ENCODE data around the gene EEA1. TPM values are rescaled to one million over a fixed set of nuclear protein-coding genes. Genes with fewer than 3 reads are reported as not detected.

EEA1 gene
- total RNA-seq, 3 donors from 2014 or later: 34.2 to 35.8 (median 34.6) TPM

DNA sequence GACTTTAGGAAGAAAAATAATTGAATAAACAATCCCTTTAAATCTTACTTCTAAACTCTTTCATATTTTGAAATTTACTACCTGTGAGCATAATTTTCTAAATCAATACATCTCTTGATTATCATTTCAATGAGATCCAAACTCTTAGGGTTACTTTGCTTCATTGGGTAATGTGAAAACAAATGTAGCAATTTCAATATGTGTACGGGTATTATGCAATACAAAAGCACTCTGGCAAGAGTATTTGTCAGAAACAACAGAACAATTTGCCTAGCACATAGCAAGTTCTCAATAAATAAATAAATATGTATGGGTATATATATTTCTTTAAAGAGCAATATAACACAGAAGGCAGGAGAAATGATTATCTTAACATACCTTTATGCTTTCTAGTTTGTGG lies 149.2 kb downstream of the EEA1 start:
- H3K4me3 ChIP-seq: no peak overlapping the region
- H3K9me3 ChIP-seq: no peaks in the 10 kb centered on the region
- DNase-seq (no peak), ATAC-seq (no peak)
- no peaks in the 10 kb centered on the region for H3K36me3 ChIP-seq (ENCODE audit: low read depth)
- TF ChIP-seq, protein P1, sequence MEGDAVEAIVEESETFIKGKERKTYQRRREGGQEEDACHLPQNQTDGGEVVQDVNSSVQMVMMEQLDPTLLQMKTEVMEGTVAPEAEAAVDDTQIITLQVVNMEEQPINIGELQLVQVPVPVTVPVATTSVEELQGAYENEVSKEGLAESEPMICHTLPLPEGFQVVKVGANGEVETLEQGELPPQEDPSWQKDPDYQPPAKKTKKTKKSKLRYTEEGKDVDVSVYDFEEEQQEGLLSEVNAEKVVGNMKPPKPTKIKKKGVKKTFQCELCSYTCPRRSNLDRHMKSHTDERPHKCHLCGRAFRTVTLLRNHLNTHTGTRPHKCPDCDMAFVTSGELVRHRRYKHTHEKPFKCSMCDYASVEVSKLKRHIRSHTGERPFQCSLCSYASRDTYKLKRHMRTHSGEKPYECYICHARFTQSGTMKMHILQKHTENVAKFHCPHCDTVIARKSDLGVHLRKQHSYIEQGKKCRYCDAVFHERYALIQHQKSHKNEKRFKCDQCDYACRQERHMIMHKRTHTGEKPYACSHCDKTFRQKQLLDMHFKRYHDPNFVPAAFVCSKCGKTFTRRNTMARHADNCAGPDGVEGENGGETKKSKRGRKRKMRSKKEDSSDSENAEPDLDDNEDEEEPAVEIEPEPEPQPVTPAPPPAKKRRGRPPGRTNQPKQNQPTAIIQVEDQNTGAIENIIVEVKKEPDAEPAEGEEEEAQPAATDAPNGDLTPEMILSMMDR (IDR thresholded peaks at IDR 0.05): no peak
- H3K4me1 ChIP-seq (ENCODE audit: low read depth): no peaks in the 10 kb centered on the region
- intact Hi-C loops (cut with DNase I, micrococcal nuclease): loop anchor here in 1 of 2 donors (10.0 kb wide), 1 partner anchor 645 kb away; no protein-coding TSS in a partner anchor

DNA sequence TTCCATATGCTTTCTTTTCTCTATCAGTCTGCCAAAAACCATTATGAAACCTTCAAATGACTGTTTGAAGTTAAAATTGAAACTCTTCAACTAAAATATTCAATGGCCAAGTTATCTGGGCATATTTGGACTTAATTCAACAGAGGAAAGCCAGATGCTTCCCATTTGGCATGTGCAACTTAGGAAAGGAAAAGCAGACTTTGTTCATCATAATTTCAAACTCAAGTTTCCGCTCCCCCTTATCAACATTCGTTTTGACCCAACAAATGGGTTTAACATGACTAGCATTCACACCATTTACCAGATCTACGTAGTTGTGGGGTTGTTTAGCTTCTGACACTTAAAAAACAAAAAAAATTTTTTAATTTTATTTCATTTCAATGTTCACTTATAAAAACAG lies 150.6 kb downstream of the EEA1 start:
- H3K36me3 ChIP-seq (ENCODE audit: low read depth): no peaks in the 10 kb centered on the region

DNA sequence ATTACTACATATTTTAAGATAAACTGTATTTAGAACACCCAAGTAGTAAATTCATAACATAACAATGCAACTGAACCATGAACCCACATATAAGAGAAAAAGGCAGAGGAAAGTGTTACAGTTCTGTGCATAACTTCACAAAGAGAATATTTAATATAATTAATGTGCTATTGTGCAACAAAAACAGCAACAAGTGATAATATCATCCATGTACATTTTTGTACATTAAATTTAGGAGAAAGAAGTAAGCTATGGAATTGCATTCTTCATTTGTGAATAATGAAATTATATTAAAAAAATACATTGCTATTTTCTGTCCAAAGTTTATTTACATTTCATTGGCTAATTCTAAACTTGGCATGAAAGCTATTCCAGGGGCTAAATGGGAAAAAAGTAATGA lies 153.7 kb downstream of the EEA1 start:
- ATAC-seq: no peak
- no peak for DNase-seq
- Histone ChIP-seq H3K4me3 (no peak overlapping the region), H3K36me3 (ENCODE audit: low read depth) (no peaks in the 10 kb centered on the region), H3K9me3 (no peaks in the 10 kb centered on the region), H3K4me1 (ENCODE audit: low read depth) (no peaks in the 10 kb centered on the region)
- TF ChIP-seq, protein P1 (IDR thresholded peaks at IDR 0.05): no peak
- intact Hi-C loops (cut with DNase I, micrococcal nuclease): no loop called here

More for the DNA sequence above, 150.6 kb downstream of the EEA1 start:
- Histone ChIP-seq H3K4me3 (no peak overlapping the region), H3K9me3 (no peaks in the 10 kb centered on the region), H3K4me1 (ENCODE audit: low read depth) (no peaks in the 10 kb centered on the region)
- ATAC-seq (no peak), DNase-seq (no peak)
- intact Hi-C loops (cut with DNase I, micrococcal nuclease): no loop called here
- TF ChIP-seq, protein P1 (IDR thresholded peaks at IDR 0.05): no peak

DNA sequence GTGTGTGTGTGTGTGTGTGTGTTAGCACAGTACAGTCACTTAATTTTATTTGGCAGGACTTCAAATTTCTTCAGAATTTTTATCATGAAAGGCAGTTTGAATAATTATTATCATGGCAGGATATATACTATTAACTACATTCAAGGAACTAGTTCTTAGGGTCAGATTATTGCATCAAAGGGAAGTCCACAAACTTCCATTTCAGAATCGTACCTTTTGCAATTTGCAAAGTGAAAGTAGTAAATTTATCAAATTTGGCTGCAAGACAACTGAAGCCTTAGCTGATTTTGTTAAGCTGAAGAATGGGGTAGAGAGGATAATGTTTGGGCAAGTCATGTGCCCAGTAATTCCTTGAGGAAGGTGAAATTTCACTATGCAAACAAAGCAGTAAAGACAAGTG lies 158.1 kb downstream of the EEA1 start:
- Histone ChIP-seq H3K36me3 (ENCODE audit: low read depth) (no peaks in the 10 kb centered on the region), H3K4me1 (ENCODE audit: low read depth) (no peaks in the 10 kb centered on the region), H3K4me3 (no peak overlapping the region), H3K9me3 (no peaks in the 10 kb centered on the region)
- no peak for ATAC-seq
- TF ChIP-seq, protein P1 (IDR thresholded peaks at IDR 0.05): no peak
- intact Hi-C loops (cut with DNase I, micrococcal nuclease): no loop called here
- no peak for DNase-seq

DNA sequence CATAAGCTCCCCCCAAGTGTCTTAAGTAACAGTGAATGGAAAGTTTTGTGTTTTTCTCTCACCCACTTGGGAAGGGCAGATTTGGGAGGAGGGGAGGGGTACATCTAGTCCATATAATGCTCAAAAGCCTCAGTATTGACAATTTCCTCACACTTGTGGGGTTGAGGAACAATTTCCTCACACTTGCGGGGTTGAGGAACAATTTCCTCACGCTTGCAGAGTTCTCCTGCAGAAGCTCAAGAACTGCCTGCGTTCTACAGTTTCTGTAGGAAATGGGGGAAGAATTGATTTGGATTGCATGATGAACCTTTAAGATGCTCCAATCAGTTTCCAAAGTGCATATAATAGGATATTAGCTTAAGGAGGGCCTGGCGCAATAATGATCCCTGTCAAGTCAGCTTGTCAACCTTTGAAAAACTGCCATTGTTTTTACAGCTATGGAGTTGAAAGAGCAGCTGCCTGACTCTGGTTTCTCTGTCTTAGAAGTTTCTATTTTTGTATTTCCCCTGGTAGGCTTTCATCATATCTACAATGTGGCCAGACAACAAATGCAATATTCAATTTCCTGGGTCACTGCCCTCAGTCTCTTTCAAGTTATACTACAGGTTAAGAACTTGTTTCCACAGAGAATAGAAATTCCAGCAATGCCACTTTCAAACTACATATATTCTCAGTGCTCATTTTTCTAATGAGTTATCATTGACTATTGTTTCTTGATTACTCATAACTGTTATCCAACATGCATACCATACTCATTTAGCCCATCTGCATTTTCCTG lies 159.8 kb downstream of the EEA1 start:
- Histone ChIP-seq H3K9me3 (no peaks in the 10 kb centered on the region), H3K4me3 (no peak overlapping the region), H3K4me1 (ENCODE audit: low read depth) (no peaks in the 10 kb centered on the region), H3K36me3 (ENCODE audit: low read depth) (no peaks in the 10 kb centered on the region)
- DNase-seq (no peak), ATAC-seq (peak; percentile 10)
- intact Hi-C loops (cut with DNase I, micrococcal nuclease): no loop called here
- TF ChIP-seq, protein P1 (IDR thresholded peaks at IDR 0.05): no peak
